HG02798 (cell line): ENCODE measurements around the gene AKAP10.
"Not testable (repeated sequence)": the region's sequence is repeated elsewhere in the genome, so short reads cannot be mapped to it uniquely, and the experiment has no call there.

Experiments used
- ATAC-seq: cut with Tn5 transposase; IDR thresholded peaks from one replicate; pipeline ENCODE4 v1.9.1; 2021; ENCODE audit warnings: mild to moderate bottlenecking; ENCODE audit not compliant: unreplicated experiment, poor library complexity

The AKAP10 gene

DNA sequence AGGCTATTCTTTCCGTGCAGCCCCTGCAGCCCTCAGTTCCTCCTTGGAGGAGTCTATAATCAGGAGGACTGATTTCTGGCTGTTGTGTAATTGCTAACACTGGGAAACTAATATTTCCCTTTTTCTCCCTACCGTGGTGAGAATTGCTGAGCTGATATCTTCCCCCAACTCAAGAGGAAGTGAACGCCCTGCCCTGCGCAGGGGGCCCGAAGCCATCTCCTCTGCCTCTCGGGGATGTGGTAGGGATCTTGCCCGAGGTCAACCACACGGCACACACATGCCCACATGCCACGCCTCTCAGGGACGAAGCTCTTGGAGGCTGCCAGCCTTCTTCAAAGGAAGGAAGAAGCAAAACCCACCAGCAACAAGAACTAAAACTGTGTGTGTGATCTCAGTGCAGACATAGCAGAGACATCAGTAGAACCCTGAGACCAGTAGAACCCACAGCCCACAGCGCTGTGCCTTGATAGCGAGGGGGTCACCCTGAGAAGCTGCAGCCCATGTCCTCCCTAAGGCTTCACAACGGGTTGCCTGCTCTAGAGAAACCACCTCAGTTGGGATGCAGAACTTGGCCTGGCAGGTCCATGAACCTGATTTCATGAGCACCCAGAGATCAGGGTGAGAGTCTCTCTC is 101.0 kb downstream of the AKAP10 start:
- ATAC-seq, result no peak

DNA sequence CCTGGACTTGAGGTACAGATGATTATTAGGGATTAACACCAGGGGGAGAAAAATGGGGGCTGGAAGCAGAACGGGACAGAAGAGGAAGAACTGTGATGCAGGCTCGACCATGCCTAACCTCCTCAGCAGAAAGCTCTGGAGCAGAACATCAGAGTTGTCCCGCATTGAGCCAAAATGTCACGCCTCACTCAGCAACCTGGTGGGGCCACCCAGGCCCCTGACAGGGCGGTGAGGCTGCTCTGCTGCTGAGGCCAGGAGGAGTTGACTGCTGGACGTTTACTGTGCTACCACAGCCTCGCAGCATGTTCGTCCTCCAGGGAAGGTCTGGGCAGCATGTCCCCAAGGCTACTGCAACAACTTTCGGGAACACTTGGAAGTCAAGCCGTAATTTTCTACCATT is 103.4 kb downstream of the AKAP10 start:
- no peak for ATAC-seq

DNA sequence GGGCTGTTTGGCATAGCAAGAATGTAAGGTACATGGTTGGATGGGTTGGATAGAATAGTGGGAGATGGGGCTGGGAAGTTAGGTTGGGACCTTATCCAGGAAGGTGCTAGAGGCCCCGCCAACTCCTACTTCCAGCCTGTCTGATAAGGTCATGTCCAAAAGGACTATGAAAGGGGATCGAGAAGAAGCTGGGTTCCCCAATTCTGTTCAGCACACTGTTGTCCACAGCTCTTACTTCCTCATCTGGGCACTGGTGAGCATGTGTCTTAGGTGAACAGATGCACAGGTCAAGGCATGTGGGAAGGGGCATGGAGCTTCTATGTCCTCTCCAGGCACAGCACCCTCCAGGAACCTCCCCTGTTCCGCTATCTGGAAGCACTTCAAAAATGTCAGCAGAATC is 104.3 kb downstream of the AKAP10 start:
- ATAC-seq, result no peak

DNA sequence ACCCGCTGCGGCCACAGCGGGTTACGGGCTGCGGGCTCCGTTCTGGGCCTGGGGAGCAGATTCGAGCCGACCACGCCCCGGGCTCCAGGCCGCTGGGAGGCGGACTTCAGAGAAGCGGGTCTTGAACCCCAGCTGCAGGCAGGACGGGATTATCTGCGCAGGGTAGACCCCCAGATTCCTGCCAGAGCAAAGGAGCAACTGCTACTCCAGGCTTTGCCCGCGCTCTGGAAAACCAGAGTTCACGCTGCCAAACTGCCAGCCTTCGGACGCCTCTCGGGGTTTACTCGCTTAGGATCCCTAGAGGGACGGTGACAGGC is 109.6 kb downstream of the AKAP10 start:
- ATAC-seq, result no peak

DNA sequence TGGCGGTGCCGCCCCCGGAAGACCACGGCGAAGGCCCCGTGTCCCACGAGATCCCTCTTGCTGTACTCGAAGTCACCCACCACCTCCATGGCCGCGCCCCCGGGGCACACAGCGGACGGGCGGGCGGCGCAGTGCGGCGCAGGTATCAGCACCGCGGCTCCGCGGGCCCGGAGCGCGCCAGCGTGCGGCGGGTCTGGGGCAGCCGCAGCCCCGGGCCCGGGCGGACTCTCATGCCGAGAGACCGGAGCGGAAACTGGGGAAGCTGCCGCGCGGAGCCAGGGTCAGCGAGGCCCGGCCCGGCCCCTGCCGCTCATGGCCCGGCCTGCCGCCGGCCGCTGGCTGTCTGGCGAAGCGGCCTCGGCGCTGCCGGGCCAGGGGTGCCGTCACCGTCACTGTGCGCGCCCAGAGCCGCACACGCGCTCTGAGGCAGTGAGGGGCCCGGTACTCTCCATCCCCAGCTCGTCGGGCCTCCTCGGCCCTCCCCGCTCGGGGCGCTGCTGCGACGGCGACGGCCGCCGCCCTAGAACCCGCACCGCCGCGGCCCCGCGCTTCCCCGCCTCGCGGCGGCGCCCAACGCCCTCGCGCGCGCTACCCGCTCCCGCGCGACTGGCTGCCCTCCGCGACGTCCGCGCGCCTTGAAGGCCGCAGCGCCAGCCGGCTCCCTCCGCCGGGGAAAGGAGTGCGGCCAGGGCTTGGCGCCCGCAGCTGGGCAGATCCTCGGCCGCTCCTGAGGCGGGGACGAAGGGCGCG is 110.1 kb downstream of the AKAP10 start, which contains the start of gene ULK2:
TSS of gene ULK2 (minus strand) at position 608 of the 750 bp plus-strand sequence. CDS start at position 89, 519 bp downstream.
- peak; percentile 55 for ATAC-seq

DNA sequence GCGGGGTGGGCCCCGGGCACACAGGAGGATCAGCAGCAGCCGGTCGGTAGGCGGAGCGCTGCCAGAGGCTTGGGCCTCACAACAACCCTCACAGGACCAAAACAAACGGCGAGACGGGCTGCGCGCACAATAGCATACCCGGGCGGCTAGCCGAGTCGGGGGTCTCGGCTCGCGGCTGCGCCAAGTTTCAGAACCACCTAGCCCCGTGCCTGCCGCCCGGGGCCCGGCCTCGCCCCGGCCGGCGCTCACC is 110.6 kb downstream of the AKAP10 start:
- peak; percentile 61 for ATAC-seq

DNA sequence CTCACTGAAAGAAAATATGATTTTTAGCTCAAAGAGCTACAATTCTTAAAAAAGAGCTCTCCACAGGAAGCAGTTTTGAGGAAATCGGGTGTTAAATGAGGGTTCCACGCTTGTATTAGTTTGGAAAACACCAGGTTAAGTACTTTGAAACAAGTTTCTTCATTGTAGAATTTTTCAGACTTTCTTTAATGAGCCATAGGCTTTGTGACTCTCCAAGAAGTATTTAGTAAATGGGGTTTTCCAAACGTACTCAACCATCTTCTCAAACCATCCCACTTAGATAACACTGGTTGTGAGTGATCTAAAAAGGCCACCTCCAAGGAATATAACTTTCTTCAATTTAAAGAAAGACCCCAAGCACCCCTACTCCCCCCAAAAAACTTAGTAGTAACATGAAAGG is 112.6 kb downstream of the AKAP10 start:
- no peak for ATAC-seq

DNA sequence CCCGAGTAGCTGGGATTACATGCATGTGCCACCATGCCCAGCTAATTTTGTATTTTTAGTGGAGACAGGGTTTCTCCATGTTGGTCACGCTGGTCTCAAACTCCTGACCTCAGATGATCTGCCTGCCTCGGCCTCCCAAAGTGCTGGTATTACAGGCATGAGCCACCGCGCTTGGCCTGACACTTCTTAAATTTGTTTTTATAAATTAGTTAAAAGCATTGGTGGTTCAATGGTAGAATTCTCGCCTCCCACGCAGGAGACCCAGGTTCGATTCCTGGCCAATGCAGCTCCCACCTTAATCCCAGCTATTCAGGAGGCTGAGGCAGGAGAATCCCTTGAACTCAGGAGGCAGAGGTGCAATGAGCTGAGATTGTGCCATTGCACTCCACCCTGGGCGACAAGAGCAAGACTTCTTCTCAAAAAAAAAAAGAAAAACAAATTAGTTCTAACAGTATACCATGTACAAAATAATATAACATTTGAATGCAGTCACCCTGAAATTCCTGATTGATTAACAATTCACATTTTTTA is 116.9 kb downstream of the AKAP10 start:
- ATAC-seq, result not testable (repeated sequence)

DNA sequence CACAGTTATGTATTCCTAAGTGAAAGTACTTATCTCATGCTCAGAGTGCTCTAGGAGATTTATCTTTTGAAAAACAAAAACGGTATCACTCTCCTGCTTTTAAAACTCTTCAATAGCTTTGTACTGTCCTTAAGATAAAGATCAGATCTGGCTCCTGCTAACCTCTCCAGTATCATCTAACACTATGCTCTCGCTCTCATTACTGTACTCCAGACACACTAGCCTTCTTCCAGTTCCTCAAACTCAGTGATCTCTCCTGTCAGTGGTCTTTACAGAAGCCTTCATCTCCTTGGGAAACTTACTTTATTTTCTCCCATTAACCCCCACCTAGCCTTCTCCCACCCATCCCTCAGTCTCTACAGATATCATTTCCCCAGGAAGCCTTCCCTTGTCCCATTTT is 120.0 kb downstream of the AKAP10 start:
- ATAC-seq, result no peak
